ENCODE results near the gene MYO9B. TPM values are rescaled to one million over a fixed set of nuclear protein-coding genes. Genes with fewer than 3 reads are reported as not detected.
A peak's percentile ranks its signal among the peaks of the same experiment; 100 is the strongest.

Gene MYO9B
- total RNA-seq, 1 experiment from 2014 or later = 85.4 TPM

- ChIA-PET POLR2A (ENCODE audit: low non-redundant PET) (no interaction called here), CTCF (no interaction called here)
- Histone ChIP-seq H3K27me3 (replicated peaks; ENCODE audit: insufficient read depth, low read depth, low read length, poor library complexity) (no peaks in the 10 kb centered on the region), H3K9me3 (ENCODE audit: low read depth, low read length, poor library complexity, severe bottlenecking) (no peaks in the 10 kb centered on the region), H3K36me3 (ENCODE audit: insufficient read depth, low read length, poor library complexity, severe bottlenecking) (peaks cover 4% of the 10 kb centered on the region), H3K4me1 (ENCODE audit: insufficient read depth, low read length, poor library complexity, severe bottlenecking) (no peaks in the 10 kb centered on the region), H3K4me3 (ENCODE audit: low read depth, low read length, poor library complexity, severe bottlenecking) (no peak overlapping the region), H3K27ac (ENCODE audit: low read depth, low read length, poor library complexity, severe bottlenecking) (no peak overlapping the region)
- intact Hi-C loops (cut with micrococcal nuclease; ENCODE audit: unreplicated experiment) = no loop called here
- BruUV-seq (replicated peaks) = no TSS peak
- TF ChIP-seq CTCF (conservative IDR thresholded peaks at IDR 0.05; ENCODE audit: low read depth, low read length) = no peak
- TF ChIP-seq EZH2 (IDR thresholded peaks at IDR 0.05; ENCODE audit: borderline replicate concordance, low read depth, low read length, poor library complexity, severe bottlenecking) = no peak
- DNase-seq (ENCODE audit: low spot score) = no peak
Measured at GRCh38 chr19:17183271-17183761, 107.7 kb downstream of the MYO9B start.

- TF ChIP-seq EZH2 (IDR thresholded peaks at IDR 0.05; ENCODE audit: borderline replicate concordance, low read depth, low read length, poor library complexity, severe bottlenecking) (no peak), CTCF (conservative IDR thresholded peaks at IDR 0.05; ENCODE audit: low read depth, low read length) (no peak)
- Histone ChIP-seq H3K9me3 (ENCODE audit: low read depth, low read length, poor library complexity, severe bottlenecking) (no peaks in the 10 kb centered on the region), H3K4me3 (ENCODE audit: low read depth, low read length, poor library complexity, severe bottlenecking) (no peak overlapping the region), H3K36me3 (ENCODE audit: insufficient read depth, low read length, poor library complexity, severe bottlenecking) (peaks cover 4% of the 10 kb centered on the region), H3K27me3 (replicated peaks; ENCODE audit: insufficient read depth, low read depth, low read length, poor library complexity) (no peaks in the 10 kb centered on the region), H3K27ac (ENCODE audit: low read depth, low read length, poor library complexity, severe bottlenecking) (no peak overlapping the region), H3K4me1 (ENCODE audit: insufficient read depth, low read length, poor library complexity, severe bottlenecking) (no peaks in the 10 kb centered on the region)
- CTCF ChIA-PET = no interaction called here
- no peak for DNase-seq (ENCODE audit: low spot score)
- BruUV-seq (replicated peaks) = TSS peak; percentile 24
- POLR2A ChIA-PET (ENCODE audit: low non-redundant PET) = no interaction called here
- intact Hi-C loops (cut with micrococcal nuclease; ENCODE audit: unreplicated experiment) = no loop called here
Measured at GRCh38 chr19:17183858-17184321, 108.3 kb downstream of the MYO9B start.

- intact Hi-C loops (cut with micrococcal nuclease; ENCODE audit: unreplicated experiment) = no loop called here
- Histone ChIP-seq H3K4me3 (ENCODE audit: low read depth, low read length, poor library complexity, severe bottlenecking) (no peak overlapping the region), H3K36me3 (ENCODE audit: insufficient read depth, low read length, poor library complexity, severe bottlenecking) (peaks cover 4% of the 10 kb centered on the region), H3K27me3 (replicated peaks; ENCODE audit: insufficient read depth, low read depth, low read length, poor library complexity) (no peaks in the 10 kb centered on the region), H3K27ac (ENCODE audit: low read depth, low read length, poor library complexity, severe bottlenecking) (no peak overlapping the region), H3K9me3 (ENCODE audit: low read depth, low read length, poor library complexity, severe bottlenecking) (no peaks in the 10 kb centered on the region), H3K4me1 (ENCODE audit: insufficient read depth, low read length, poor library complexity, severe bottlenecking) (no peaks in the 10 kb centered on the region)
- no peak for DNase-seq (ENCODE audit: low spot score)
- ChIA-PET POLR2A (ENCODE audit: low non-redundant PET) (no interaction called here), CTCF (no interaction called here)
- TF ChIP-seq EZH2 (IDR thresholded peaks at IDR 0.05; ENCODE audit: borderline replicate concordance, low read depth, low read length, poor library complexity, severe bottlenecking) (no peak), CTCF (conservative IDR thresholded peaks at IDR 0.05; ENCODE audit: low read depth, low read length) (no peak)
- no TSS peak for BruUV-seq (replicated peaks)
Measured at GRCh38 chr19:17184371-17184841, 108.8 kb downstream of the MYO9B start.

All from A673 (cell line).